Suppressor macrophage (primary cell): ENCODE measurements around the gene ACAN.
A peak's percentile ranks its signal among the peaks of the same experiment; 100 is the strongest.

ENCODE experiments used
- DNase-seq, 4 experiments: peaks; one replicate each; pipeline ENCODE4 v3.0.0-alpha.2; 2020 to 2022

Gene ACAN

DNA sequence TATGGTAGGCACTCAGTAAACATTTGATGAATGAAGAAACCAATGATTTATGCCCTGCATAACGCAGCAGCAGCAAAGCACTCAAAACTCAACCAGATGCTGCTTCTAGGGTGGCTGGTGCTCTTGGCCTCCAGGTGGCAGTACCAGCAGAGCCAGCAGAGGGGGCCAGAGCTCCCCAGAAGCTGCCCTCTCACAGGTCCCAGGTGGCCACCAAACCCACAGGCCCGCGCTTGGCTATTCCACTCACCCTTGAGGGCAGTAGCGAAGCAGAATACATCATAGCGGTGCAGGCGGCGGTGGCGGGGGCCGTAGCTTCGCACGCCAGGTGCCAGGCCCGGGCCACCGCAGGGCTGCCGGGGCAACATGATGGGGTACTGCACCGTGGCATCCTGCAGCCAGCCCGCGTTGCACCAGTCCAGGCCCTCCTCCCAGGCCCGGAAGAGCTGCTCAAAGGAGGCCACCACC is 75.5 kb downstream of the ACAN start:
- DNase-seq = peak; percentile 34 to 67 (median 40)

DNA sequence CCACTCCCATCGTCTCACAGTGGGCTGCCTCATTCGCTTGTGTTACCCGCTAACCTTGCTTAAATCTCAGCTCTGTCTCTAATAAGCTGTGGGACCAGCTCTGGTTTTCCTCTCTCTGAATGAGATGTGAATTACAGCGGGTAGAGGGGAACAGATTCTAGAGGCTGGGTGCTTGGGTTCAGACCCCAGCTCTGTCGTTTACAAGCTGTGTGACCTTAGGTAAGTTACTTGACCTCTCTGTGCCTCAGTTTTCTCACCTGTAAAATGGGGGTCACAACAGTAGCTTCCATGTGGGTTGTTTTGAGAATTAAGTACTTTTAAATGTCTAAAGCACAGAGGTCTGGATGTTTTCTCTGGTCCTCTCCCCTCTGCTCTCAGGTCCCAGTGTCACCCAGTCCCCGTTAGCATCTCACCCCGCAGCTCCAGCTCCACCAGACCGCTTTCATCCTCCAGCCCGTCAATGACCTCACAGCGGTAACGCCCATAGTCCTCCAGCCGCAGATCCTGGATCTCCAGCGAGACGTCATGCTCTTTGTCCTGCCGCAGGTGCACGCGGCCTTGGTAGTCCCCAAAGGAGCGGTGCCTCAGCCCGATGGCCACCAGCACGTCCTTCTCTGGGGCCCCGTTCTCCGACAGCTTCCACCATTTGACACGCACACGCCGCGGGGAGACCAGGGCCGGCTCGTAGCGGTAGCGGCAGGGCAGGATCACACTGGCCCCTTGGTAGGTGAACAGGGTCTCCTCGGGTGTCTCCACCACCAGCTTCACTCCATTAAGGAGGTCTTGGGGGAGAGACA is 77.9 kb downstream of the ACAN start:
- no peak for DNase-seq

DNA sequence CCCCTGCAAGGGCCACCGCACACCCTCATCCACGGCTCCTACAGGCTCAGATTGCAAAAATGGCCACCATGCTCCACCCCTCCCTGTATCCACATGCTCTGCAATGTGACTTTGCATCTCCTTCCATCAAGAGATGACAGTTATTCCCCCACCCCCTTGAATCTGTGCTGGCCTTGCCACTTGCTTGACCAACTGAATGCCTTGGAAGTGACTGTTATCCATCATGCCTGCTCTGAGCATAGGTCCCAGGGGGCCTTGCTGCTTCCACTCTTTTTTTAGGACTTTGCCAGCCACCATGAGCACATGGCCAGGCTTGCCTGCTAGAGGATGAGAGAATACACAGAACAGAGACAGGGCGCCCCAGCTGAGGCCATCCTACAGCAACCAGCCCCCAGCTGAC is 78.5 kb downstream of the ACAN start:
- no peak for DNase-seq

DNA sequence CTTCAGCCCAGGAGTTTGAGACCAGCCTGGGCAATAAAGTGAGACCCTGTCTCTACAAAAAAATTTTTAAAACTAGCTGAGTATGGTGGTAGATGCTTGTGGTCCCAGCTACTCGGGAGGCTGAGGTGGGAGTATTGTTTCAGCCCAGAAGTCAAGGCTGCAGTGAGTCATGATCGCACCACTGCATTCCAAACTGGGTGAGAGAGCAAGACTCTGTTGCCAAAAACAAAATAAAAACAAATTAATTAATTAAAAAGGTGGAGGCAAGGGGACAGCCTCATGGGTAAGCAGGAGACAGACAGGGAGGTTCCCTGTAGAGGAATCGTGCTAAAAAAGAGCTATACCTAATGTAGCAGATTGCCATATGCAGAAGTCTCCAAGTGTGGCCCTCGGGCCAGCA is 79.5 kb downstream of the ACAN start:
- DNase-seq = no peak

DNA sequence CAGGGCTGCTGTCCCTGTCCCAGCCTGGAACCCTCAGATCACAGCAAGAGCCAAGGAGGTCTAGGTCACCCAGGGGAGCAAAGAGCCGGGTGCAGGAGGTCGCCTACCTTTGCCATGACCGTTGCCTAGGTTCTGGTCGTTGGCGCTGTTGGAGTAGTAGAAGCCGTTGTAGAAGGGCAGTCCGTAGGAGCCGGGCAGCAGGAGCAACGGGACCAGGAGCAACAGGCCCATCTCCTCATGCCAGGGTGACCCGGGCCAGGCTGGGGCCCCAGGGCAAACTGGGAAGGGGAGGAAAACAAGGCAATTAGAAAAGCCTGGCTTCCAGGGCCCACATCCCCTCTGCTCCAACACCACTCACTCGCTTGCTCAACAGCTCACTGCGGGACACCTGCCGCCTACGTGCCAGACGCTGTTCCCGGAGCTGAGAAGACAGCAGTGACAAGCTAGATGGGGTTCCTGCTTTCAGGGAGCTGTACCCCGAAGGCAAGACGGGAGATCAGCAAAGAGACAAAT is 83.9 kb downstream of the ACAN start:
- no peak for DNase-seq

DNA sequence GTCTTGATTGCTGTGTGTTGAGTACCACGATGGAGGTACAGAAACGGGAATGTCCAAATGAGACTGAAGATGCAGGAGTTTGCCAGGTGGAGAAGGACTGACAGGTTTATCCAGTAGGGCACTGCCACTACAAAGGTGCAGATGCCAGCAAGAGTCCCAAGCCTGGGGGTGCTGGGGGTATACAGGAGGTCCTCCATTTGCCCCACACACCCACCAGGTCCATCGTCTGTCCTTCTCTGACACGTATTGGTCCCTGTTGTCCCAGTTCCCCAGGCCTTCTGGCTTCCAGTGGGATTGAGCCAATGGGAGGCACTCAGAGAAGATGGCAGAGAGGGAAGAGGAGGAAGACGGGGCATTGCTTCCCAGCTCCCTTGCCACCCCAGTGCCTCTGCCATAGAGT is 85.5 kb downstream of the ACAN start:
- DNase-seq = no peak

DNA sequence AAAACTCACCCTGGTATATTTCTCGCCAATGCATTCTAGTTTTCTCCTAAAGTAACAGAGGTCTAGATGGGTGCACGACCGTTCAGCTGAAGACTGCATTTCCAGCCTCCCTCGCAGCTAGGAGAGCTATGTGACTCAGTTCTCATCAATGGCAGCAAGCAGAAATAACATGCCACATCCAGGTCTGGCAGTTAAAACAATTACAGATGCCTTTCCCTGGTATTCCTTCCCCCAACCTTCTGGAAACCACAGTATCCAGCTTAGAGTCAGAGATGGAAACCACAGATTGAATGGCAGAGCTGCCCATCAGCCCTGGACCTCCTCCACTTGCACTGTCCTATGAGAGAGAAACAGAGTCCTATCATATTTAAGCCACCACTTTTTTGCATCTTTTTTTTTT is 87.3 kb downstream of the ACAN start:
- DNase-seq = no peak

DNA sequence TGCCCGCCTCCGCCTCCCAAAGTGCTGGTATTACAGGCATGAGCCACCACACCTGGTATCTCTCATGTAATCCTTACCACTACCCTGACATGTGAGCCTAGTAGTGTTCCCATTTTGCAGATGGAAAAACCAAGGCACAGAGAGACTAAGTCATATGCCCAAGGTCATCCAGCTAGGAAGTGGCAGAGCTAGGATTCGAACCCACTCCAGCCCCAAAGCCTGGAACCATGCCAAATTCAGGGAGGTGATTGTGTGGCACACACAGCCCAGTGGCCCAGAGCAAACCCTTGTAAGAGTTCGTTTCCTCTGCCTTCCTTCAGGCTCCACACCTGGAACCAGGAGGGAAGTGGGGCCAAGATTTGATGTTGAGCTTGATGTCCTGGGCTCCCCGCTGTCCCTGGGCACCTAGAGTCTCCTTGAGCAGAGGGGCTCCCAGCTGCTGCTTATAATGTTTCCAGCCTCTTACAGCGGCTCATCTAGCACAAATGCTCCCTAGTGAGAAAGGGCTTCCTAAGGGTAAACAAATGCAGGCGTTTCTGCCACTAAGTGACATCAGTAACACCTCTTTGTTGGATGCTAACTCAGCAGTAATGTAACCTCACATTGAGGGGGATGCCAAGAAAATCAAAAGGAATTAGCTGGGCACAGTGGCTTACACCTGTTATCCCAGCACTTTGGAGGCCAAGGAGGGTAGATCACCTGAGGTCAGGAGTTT is 88.5 kb downstream of the ACAN start:
- DNase-seq = no peak

DNA sequence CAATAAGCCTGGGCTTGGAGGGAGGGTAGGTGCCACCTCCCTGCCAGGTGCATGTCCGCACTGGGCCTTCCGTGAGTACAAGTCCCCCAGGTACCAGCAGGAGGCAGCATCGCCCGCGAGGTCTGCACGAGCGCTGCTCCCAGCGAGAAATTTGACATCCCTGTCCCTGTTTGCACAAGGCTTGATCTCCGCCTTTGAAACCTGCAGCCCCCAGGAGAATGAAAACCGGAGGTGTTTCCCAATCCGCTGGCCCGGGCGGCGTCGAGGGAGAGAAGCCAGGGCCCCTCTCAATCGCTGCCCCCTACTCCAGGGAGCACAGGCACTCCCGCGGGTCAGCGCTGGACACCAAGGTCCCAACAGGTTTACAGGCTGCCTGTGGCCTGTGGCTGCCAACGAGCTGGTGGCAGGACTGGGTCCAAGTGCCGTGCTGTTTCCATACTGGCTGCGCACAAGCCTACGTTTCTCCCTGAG is 91.1 kb downstream of the ACAN start:
- peak in 3 of 4 experiments; percentile 8 to 60 (median 35) for DNase-seq

DNA sequence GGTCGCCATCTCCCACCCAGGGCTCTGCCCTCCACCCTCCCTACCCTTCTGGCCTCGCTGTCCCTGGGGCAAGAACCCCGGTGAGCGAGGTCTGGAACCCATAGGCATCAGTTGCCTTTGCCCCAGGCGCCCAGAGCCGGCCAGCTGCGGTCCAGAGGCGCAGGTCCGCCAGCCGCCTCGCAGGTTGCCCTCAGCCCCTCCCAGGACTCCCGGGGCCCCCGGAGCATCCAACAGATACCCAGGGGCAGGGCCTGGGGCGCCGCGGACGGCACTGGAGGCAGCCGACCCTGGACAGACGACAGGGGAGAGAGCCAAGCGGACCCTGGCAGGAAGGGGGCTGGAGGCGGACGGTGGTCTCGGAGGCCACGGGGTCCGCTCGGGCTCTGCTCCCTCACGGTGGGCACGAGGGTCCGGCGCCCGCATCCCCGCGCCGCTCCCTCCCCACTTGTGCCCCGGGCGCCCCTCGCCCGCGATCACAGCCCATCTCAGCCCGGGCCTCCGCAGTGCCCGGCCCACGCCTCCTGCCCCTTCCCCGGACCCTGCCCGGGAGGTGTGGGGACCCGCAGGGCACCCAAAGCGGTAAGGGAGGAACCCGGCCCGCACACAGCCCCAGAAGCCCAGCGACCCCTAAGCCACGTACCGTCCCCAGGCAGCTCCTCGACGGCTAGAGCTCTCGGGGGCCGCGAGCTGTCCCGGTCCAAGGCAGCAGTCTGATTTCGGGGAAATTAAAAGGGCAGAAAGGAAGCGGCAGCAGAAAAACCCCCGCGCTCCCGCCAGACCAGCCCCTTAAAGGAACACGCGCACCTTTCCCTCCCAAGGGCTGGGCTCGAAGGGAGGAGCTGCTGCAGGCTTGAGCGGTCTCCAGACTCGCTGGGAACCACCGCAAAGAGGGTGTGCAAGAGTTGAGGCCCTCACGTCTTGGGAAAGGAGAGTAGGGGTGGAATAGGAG is 91.9 kb downstream of the ACAN start, which contains the start of gene HAPLN3:
Gene HAPLN3, minus strand, starts transcription at position 726 of the 949 bp plus-strand sequence. CDS start 8,246 bp downstream, outside the sequence.
- DNase-seq = peak; percentile 11 to 54 (median 32)

DNA sequence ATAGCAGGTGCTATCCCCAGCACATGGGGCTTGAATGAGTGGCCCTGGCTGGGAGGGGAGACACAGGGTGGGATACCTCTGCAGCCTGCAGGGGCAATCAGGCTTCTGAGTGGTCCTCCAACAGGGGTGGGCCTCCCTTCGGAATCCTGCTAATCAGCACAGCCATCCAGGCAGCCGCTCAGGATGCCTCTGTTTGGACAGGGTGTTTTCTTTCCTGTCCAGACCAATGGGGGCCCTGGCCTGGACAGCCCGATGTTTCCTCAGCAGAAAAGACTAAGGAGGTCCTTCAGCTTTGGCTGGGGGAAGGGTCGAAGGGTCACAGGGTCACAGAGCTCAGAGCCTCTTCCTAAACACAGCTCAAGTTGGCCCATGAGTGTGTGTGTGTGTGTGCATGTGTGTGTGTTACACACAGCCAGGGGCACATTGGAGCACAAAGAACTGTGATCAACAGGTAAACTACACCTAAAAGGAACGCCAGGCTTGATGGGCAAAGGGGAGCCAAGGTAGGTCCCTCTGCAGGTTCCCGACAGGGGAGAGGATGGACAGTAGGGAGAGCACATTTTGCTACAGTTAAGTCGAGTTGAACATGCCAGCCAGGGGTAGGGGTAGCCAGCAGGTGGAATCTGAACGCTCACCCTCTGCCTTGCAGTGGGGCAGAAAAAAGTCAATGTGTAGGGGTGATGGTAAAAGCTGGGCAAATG is 93.2 kb downstream of the ACAN start:
- DNase-seq = no peak

DNA sequence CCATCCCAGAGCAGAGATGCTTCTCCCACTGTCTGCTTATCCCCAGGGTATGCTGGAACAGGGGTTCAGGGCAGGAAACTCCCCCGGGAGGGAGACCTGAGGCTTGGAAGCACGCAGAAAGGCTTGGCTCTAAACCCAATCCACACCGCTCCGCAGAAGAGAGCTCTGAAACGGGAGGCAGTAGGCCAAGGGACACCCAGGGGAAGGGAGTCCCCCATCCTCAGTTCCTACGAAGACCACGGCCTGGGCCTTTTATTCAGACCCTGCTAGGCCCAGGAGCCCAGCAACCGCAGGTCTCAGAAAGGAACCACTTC is 93.9 kb downstream of the ACAN start:
- DNase-seq = no peak

DNA sequence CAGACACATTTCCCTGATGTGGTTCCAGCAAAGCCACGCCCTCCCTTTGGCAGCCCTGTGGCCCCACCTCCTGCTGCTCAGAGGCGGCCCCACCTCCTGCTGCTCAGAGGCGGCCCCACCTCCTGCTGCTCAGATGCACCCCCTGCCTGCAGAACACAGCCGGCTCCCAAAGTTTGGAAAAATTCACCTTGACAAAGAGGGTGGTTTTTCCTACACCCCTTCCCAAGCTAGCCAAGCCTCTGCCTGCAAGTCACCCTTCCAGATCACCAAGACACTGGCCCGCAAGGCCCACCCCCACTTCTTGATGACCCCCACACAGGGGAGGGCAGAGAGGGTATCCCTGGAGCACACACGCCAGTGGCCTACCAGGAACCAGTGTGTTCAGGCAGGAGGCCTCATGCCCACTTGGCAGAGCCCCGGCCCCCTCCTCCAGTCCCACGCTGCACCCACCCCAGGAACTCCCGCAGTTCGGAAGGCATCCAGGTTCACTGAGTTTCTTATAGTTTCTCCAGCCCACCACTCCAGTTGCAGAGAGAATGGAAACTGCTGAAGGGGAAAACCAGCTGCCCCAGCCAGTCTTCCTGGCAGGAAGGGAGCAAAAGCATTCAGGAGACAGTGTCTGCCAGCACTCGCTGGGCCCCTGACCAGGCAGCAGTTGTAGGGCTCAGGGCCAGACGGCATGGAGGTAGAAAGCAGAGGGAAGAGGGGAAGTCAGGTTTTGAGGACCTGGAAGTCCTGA is 94.4 kb downstream of the ACAN start:
- DNase-seq = peak; percentile 71 to 85 (median 80)

DNA sequence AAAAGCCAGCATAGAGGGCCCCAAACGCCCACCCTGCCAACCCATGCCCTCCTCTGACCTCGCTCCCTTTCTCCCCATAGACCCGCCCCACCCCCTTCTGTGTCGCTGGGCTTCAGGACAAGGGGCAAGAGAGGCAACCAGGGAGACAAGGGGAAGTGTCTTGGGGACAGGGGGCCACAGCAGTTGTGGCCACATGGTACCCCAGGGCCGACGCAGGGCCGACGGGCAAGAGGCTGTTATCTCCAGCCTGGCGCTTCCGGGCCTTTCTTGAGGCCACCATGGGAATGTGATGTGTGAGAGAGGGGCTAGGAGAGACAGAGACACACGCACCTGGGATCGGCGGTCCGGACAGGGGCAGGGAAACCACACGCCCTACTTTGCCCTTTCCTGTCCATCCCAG is 95.5 kb downstream of the ACAN start:
- DNase-seq = no peak

DNA sequence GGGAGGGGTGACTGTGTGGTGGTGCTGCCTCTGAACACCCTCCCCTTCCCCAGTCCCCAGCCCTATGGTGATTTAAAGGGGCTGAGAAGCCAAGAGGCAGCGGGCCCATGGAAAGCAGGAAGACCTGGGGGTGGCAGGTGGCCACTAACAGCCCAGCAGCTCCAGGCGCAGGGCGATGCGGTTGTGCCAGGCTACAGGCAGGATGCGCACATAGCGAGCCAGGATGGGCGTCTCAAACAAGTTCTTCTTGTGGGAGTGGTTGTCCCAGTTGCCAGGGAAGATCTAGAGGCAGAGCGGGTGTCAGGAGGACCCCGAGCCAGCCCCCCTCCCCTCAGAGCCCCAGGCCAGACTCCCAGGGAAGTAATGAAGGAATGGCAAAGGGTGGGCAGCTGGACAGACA is 96.0 kb downstream of the ACAN start:
- no peak for DNase-seq

DNA sequence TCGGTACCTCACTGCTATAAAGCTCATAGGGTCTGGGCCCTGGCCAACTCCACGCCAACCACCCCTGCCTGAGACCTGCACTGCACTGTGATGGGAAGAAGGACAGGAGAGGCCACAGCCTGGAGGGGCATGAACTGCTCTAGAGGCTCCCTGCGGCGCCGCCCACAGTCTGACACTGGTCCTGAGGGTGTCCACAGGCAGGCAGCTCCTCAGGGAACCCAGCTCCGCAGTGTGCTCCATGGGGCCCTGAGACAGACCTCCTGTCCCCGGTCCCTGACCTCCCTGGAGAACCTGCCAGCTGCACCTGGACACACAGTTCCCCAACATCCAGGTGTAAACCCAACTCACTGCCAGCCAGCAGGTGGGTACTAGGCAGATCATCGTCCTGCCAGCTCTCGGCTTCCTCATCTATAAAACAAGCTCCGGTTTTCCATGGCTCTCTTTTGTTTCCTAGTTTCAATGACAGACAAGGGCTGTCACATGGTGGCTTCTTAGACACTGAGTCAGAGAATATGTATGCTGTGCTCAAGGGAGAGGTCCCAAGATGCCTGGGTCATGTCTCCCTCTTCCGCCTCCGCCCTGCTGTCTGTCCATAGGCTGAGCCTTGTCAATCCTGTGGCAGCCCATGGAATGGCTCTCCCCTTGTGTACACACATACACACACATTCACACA is 97.2 kb downstream of the ACAN start:
- peak in 2 of 4 experiments; percentile 12 to 31 for DNase-seq

DNA sequence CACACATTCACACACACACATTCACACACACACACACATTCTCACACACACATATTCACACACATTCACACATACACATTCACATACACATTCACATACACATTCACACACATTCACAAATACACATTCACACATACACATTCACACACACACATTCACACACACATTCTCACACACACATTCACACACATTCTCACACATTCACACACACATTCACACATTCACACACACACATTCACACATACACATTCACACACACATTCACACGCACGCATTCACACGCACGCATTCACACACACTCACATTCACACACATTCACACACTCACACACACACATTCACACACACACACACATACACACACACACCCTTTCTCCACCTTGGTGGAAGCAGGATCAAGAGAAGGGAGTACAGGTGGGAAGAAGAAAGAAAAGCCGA is 97.8 kb downstream of the ACAN start:
- no peak for DNase-seq

DNA sequence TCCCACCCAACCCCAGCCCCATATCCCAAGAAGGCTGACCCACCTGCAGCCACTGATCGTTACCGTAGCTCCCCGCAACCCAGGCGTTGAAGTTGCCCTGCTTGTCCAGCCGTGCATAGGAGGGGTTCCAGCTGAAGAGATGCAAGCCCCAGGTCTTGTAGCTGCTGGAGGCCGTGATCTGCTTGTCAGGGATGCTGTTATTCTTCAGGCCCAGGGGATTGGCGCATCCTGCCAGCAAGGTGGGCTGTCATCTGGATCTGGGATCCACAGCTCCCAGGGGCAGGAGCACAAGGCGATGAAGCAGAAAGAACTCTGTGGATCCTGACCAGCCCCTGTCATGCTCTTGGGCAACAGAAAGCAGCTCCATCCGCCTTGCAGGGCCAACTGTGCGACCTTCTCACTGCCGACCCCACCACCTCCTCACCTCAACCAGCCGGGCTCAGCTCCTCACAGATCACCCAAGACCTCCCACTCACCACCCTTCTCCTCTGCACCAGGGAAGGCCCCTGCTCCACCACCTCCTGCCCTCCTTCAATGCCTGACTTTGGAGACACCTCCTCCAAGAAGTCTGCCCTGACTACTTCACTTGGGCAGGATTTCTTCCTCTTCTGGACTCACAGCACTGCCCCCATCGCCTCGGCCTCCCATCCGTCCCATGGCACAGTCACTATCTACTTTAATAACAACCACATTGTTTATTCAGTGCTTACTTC is 98.4 kb downstream of the ACAN start:
- no peak for DNase-seq

DNA sequence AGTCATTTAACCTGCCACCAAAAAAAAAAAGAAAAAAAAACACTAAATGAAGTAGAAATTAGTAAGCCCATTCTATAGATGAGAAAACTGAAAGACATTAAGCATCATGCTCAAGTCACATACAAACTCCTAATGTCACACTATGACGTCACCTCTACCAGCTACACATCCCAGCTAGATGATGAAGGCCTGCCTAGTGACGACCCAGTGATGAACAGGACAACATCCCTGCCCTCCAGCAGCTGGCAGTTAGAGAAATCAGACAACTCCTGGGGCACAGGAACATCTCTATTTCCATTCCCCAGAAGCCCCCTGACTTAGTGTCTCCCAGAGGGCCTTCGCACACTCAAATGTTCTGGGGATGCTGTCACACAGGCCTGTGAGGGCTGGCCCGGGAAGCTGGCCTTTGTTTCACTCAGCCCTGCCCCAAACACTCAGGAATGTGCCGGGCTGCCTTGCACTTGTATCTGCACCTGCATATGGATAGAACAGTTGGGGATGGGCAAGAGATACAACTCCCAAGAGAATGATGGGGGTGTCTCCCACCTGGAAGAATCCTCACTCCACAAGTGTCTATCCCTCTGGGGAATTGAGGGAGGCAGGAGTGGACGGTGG is 99.1 kb downstream of the ACAN start:
- no peak for DNase-seq
